Stomach smooth muscle (tissue), 2 donors: ENCODE results near the gene SVIL.
A peak's percentile ranks its signal among the peaks of the same experiment; 100 is the strongest.

Experiments used
- H3K27ac ChIP-seq: one replicate; pipeline ENCODE4 v1.7.0; 2013; ENCODE audit warnings: mild to moderate bottlenecking, low read length, inconsistent platforms
- H3K27me3 ChIP-seq, 2 donors: one replicate each; pipeline ENCODE4 v1.7.0; 2013; ENCODE audit warnings: low read length in 2 of 2; ENCODE audit not compliant: insufficient read depth in 2 of 2, control insufficient read depth in 1 of 2
- H3K36me3 ChIP-seq, 2 donors: one replicate each; pipeline ENCODE4 v1.7.0; 2013; ENCODE audit warnings: low read length in 2 of 2; ENCODE audit not compliant: control insufficient read depth in 2 of 2, insufficient read depth in 2 of 2
- H3K4me1 ChIP-seq: one replicate; pipeline ENCODE4 v1.7.0; 2013; ENCODE audit warnings: low read length; ENCODE audit not compliant: control insufficient read depth, insufficient read depth
- H3K4me3 ChIP-seq, 2 donors: one replicate each; pipeline ENCODE4 v1.7.0; 2013; ENCODE audit warnings: low read length in 2 of 2
- H3K9ac ChIP-seq, 2 donors: one replicate each; pipeline ENCODE4 v1.7.0; 2013; ENCODE audit warnings: low read length in 2 of 2, mild to moderate bottlenecking in 1 of 2
- H3K9me3 ChIP-seq, 2 donors: one replicate each; pipeline ENCODE4 v1.7.0; 2013; ENCODE audit warnings: low read length in 2 of 2; ENCODE audit not compliant: control insufficient read depth in 2 of 2
- donor health status: healthy.
- donor health status: Pancreatic carcinoma.

Gene SVIL, protein sequence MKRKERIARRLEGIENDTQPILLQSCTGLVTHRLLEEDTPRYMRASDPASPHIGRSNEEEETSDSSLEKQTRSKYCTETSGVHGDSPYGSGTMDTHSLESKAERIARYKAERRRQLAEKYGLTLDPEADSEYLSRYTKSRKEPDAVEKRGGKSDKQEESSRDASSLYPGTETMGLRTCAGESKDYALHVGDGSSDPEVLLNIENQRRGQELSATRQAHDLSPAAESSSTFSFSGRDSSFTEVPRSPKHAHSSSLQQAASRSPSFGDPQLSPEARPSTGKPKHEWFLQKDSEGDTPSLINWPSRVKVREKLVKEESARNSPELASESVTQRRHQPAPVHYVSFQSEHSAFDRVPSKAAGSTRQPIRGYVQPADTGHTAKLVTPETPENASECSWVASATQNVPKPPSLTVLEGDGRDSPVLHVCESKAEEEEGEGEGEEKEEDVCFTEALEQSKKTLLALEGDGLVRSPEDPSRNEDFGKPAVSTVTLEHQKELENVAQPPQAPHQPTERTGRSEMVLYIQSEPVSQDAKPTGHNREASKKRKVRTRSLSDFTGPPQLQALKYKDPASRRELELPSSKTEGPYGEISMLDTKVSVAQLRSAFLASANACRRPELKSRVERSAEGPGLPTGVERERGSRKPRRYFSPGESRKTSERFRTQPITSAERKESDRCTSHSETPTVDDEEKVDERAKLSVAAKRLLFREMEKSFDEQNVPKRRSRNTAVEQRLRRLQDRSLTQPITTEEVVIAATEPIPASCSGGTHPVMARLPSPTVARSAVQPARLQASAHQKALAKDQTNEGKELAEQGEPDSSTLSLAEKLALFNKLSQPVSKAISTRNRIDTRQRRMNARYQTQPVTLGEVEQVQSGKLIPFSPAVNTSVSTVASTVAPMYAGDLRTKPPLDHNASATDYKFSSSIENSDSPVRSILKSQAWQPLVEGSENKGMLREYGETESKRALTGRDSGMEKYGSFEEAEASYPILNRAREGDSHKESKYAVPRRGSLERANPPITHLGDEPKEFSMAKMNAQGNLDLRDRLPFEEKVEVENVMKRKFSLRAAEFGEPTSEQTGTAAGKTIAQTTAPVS (N-terminal part only)

DNA sequence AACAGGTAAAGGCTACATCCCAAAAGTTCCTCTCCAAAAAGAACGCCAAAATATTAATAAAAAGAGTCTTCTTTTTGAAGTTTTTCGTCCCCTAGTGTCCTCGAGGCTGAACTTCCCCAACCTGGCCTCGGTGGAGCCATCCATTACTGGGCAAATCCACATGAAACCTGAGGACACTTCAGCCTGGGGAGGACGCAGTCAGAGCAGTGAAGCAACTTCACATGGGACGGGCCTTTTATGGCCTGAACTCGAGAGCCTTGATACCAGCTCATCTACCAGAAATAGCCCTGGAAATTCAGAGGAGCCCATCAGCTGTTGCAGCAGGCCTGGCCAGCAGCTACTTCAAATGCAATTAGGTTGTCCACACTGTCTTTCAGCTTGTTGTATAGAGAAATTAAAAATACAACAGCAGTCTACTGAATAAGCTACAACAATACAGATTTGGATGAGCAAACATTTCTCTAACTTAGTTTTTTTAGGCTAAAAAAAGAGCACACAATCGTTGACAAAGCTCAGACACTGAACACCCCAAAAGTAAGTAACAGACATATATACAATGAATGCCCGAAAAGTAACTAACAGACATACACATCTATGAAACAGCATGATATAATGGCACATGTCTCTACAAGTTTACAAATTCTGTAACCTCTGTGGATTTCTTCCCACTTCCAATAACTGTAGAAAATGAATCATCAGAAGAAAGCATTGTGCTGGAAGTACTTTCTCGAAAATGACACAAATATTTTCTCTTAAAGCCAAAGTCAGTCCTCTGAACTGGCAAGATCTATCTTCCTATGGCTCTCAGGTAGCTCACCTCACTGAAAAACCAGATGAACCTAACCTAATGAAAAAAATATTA is at the start of gene SVIL:
TSS of gene SVIL (minus strand) at position 208 of the 862 bp plus-strand sequence. CDS start 79,913 bp downstream, outside the sequence.
- Histone ChIP-seq H3K9me3 (no peaks in the 10 kb centered on the region), H3K9ac (peak within 1 kb of the TSS; percentile 69 to 80), H3K4me1 (peaks cover 33% of the 10 kb centered on the region), H3K36me3 (peaks cover 6 to 7% of the 10 kb centered on the region in 2 donors), H3K27me3 (no peaks in the 10 kb centered on the region), H3K4me3 (peak within 1 kb of the TSS; percentile 68 to 80), H3K27ac (peak within 1 kb of the TSS; percentile 92)

DNA sequence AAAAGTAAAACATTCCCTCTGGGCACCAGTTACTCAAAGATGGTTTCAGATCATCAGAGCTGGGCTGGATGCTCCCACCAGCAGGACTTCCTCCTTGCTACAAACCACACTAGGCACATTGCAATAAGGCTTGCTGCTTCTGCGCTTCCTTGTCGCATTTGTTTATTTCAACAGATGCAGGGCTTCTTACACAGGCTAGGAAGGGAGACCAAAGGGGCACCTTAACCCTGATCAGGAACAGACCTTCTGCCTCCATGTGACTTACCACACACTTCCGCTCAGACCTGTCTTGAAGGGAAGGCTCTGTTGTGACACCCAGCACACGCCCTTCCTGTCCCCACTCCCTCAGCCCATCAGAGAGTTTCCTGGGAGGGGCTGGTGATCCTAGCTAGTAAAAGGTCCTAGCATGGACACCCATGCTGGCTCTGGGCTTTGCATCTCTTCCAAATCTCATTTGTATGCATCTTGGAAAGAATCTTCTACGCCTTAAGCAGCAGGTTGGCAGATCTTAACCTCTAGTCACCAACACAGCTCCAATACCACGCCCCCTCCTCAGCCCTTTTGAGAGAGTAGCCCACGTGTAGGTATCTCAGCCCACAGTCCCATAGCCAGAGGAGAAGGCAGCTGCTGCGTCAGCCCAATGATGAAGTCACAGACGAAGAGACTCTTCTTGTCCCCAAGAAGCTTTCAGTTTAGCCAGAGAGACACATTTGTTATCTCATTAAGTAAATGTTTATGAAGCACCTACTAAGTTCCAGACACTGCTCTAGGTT is 47.1 kb upstream of the SVIL start:
- Histone ChIP-seq H3K4me1 (peaks cover 27% of the 10 kb centered on the region), H3K27ac (peak overlapping the region; percentile 49)

DNA sequence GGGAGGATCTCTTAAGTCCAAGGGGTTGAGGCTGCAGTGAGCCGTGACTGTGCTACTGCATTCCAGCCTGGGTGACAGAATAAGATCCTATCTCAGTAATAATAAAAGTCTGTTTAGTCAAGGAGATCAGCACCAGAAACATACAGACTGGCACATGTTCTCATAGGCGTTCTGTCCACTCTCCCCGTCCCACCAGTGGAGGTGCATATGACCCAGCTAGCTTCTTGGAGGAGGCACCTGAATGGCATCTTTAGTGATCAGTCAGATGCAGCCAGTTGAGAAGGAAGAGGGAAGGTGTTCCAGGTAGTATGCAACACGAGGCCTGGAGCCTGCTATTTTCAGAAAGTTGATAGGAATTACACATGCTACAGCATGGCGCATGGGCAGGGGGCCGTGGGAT is 45.3 kb upstream of the SVIL start:
- no peaks in the 10 kb centered on the region for H3K27me3 ChIP-seq
- H3K27ac ChIP-seq: no peak overlapping the region
- H3K4me3 ChIP-seq: no peak overlapping the region
- no peak overlapping the region for H3K9ac ChIP-seq
- H3K36me3 ChIP-seq: peaks cover 52 to 55% of the 10 kb centered on the region in 2 donors
- peaks cover 0 to under 1% of the 10 kb centered on the region in 2 donors for H3K9me3 ChIP-seq
- peaks cover 27% of the 10 kb centered on the region for H3K4me1 ChIP-seq

More for the DNA sequence above, 47.1 kb upstream of the SVIL start:
- Histone ChIP-seq H3K9me3 (no peaks in the 10 kb centered on the region), H3K27me3 (no peaks in the 10 kb centered on the region), H3K9ac (no peak overlapping the region), H3K36me3 (peaks cover 49 to 57% of the 10 kb centered on the region in 2 donors), H3K4me3 (no peak overlapping the region)

DNA sequence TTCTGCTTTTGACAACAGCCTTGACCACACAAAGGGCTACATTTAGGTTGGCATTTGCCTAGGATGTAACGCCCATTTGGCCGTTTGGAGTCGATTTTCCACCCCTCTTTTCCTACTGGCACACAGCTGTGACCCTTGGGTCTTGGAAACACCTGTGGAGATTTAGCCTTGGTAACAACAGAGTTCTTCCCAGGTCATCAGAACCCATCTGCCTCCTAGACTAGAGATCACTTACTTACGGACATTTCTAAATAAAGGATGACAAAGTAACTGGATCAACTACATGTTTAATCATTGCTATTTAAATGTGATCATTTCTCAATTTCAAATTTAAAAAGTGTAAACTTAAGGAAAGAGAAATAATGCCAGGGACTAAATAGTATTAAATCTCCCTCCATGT is 42.0 kb upstream of the SVIL start:
- Histone ChIP-seq H3K9me3 (peaks cover 0 to 4% of the 10 kb centered on the region in 2 donors), H3K9ac (no peak overlapping the region), H3K4me3 (no peak overlapping the region), H3K27ac (peak overlapping the region; percentile 31), H3K36me3 (peaks cover 29 to 35% of the 10 kb centered on the region in 2 donors), H3K4me1 (peaks cover 22% of the 10 kb centered on the region), H3K27me3 (no peaks in the 10 kb centered on the region)

DNA sequence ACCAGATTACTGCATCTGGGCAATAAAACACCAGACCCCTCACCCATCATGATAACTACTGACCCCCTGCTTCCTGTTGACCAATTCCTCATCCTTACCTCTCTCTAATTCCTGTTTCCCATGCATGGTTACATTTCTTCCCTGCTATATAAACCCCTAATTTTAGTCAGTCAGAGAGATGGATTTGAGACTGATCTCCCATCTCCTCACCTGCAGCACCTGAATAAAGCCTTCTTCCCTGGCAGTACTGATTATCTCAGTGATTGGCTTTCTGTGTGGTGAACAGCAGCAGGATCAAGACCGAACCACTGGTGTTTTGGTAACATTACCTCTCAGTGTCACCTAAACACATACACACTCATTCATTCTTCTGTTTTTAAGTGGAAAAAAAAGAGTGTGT is 41.2 kb upstream of the SVIL start:
- Histone ChIP-seq H3K9ac (no peak overlapping the region), H3K27ac (no peak overlapping the region), H3K27me3 (no peaks in the 10 kb centered on the region), H3K4me3 (no peak overlapping the region), H3K4me1 (peaks cover 18% of the 10 kb centered on the region), H3K36me3 (peaks cover 24 to 30% of the 10 kb centered on the region in 2 donors), H3K9me3 (peaks cover 0 to 4% of the 10 kb centered on the region in 2 donors)

DNA sequence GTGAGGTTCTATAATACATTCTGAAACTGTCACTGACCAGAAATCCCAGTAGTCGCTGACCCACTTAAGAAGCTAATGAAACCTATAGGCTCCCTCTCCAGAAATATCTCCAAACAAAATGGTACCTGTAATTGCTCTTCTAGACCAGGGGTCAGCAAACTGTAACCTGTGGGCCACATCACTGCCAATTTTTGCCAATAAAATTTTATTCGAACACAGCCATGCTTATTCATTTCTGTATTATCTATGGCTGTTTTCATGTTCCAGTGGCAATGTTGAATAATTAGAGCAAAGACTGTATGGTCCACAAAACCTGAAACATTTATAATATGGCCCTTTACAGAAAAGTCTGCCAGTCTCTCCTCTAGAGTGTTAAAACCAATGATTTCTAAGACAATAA is 37.2 kb upstream of the SVIL start:
- no peak overlapping the region for H3K27ac ChIP-seq
- H3K9ac ChIP-seq: no peak overlapping the region
- no peak overlapping the region for H3K4me3 ChIP-seq
- H3K36me3 ChIP-seq: peaks cover 10 to 32% of the 10 kb centered on the region in 2 donors
- peaks cover 20% of the 10 kb centered on the region for H3K4me1 ChIP-seq
- H3K9me3 ChIP-seq: peaks cover 0 to 4% of the 10 kb centered on the region in 2 donors
- H3K27me3 ChIP-seq: no peaks in the 10 kb centered on the region

DNA sequence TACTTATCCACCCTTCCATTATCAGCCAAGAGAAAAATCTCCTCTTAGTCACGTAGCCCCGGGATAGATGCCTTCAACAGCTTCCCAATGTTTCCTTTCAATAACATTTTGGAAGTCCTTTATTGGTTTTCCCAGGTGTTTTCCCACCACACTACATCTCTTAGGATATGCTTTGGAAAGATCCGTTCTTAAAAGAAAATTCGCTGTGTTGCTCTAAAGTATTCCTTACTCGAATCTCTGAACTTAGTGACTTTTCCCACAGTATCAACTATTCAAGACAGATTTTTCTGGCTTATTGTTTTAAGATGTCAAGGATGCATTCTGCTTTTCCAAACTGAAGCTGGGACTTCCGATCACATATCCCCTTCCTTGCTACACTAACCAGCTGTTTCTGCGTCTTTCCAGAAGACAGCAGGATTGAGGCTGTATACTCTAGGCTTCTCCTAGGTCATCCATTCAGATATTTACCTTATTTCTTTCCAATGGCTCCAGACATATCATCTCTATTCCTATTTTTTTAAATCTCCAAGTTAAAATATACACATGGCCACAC is 36.5 kb upstream of the SVIL start:
- no peak overlapping the region for H3K4me3 ChIP-seq
- no peak overlapping the region for H3K9ac ChIP-seq
- peaks cover 19% of the 10 kb centered on the region for H3K4me1 ChIP-seq
- peaks cover 0 to 4% of the 10 kb centered on the region in 2 donors for H3K9me3 ChIP-seq
- no peaks in the 10 kb centered on the region for H3K27me3 ChIP-seq
- H3K27ac ChIP-seq: no peak overlapping the region
- peaks cover 10 to 29% of the 10 kb centered on the region in 2 donors for H3K36me3 ChIP-seq

DNA sequence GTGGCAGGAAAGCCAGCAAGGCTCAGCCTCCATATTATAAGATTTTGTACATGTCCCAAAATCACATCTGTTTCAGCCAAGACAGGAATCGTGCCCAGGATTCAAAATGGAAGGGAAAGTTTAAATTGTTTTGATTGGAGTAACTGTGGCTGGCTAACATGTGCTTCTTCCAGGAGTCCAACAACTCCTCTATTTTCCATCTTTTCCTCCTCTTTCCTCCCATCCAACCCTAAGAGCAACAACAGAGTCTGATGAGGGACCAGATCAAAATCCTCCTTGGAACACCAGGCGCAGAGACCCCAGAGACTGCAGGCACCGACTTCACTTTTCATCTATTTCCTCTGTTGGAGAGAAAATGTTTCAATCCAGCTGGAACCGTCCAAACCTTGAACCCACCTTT is 36.0 kb upstream of the SVIL start:
- H3K9ac ChIP-seq: no peak overlapping the region
- H3K9me3 ChIP-seq: peaks cover 0 to 4% of the 10 kb centered on the region in 2 donors
- peaks cover 10 to 24% of the 10 kb centered on the region in 2 donors for H3K36me3 ChIP-seq
- H3K27ac ChIP-seq: no peak overlapping the region
- H3K4me3 ChIP-seq: no peak overlapping the region
- peaks cover 19% of the 10 kb centered on the region for H3K4me1 ChIP-seq
- H3K27me3 ChIP-seq: no peaks in the 10 kb centered on the region

DNA sequence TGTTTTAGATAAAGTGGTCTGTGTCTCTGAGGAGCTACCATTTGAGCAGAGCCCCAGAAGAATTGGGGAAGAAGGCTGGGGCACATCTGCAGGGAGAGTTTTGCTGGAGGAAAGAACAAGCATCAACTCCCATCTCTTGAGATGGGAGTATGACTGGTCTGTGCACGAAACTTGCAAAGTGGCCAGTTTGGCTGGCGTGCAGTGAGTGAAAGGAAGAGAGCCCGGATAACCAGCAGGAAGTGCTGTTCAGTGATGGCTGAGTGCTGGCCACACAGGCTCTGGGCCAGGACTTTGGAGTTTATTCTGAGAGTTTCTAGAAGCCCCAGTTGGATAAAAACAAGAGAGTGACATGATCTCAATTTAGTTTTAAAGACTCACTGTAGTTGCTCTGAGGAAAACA is 34.4 kb upstream of the SVIL start:
- Histone ChIP-seq H3K27me3 (no peaks in the 10 kb centered on the region), H3K4me1 (peaks cover 19% of the 10 kb centered on the region), H3K4me3 (no peak overlapping the region), H3K36me3 (peaks cover 0 to 13% of the 10 kb centered on the region in 2 donors), H3K9me3 (no peaks in the 10 kb centered on the region), H3K9ac (no peak overlapping the region), H3K27ac (peak overlapping the region; percentile 41)
